Ovary (tissue), 3 donors: Measurements from ENCODE around the gene GLRA1.

Source experiments
- CTCF ChIP-seq, 3 donors: fragments of 450-650 bp in 2 of 3; fragments of 200-600 bp in 1 of 3; IDR thresholded peaks; one replicate each; pipeline versions ENCODE4 v1.5.1 to v1.8.0; 2016 to 2022; ENCODE audit warnings: antibody characterized with exemption in 3 of 3, mild to moderate bottlenecking in 1 of 3
- POLR2A ChIP-seq: fragments of 450-650 bp; IDR thresholded peaks from one replicate; pipeline ENCODE4 v1.6.1; 2017; ENCODE audit warnings: antibody characterized with exemption, mild to moderate bottlenecking, moderate library complexity
- donor health status: DM: no; HTN: no; CAD: no.

- TF ChIP-seq CTCF (IDR thresholded peaks at IDR 0.05) (no peak), POLR2A (no peak)
These were observed 680 bp downstream of the GLRA1 start for GRCh38 chr5:151923866-151924476.
